ENCODE measurements around the gene C1orf198.

The C1orf198 gene, protein sequence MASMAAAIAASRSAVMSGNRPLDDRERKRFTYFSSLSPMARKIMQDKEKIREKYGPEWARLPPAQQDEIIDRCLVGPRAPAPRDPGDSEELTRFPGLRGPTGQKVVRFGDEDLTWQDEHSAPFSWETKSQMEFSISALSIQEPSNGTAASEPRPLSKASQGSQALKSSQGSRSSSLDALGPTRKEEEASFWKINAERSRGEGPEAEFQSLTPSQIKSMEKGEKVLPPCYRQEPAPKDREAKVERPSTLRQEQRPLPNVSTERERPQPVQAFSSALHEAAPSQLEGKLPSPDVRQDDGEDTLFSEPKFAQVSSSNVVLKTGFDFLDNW

DNA sequence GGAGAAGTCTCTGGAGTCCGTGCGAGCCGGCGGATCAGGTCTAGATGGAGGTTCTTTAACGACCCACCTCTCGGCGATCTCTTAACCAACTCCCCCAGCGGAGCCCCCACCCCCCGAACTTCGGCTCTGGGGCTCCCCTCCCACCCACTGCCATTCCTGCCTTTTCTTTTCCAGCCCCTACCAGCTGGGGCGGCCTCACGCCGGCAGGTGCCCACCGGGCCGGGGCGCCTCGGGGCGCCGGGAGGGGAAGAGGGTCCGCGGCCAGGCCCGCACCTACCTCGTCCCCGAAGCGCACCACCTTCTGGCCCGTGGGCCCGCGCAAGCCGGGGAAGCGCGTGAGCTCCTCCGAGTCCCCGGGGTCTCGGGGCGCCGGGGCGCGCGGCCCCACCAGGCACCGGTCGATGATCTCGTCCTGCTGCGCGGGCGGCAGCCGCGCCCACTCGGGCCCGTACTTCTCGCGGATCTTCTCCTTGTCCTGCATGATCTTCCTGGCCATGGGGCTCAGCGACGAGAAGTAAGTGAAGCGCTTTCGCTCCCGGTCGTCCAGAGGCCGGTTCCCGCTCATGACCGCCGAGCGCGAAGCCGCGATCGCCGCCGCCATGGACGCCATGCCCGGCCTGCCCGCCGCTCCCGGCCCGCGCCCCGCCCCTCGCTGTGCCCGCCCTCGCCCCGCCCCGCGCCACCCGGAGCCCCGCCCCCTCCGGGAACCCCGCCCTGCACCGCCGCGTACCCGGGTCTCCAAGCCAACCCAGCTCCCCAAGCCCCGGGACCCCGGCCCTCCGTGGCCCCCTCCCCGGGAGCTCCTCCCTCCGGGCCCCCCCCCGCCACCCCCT is at the start of gene C1orf198:
Gene C1orf198 (minus strand): TSS at position 619 of the 833 bp plus-strand sequence. CDS start 9 bp downstream, at position 610.
- DNase-seq: peak; percentile 77

DNA sequence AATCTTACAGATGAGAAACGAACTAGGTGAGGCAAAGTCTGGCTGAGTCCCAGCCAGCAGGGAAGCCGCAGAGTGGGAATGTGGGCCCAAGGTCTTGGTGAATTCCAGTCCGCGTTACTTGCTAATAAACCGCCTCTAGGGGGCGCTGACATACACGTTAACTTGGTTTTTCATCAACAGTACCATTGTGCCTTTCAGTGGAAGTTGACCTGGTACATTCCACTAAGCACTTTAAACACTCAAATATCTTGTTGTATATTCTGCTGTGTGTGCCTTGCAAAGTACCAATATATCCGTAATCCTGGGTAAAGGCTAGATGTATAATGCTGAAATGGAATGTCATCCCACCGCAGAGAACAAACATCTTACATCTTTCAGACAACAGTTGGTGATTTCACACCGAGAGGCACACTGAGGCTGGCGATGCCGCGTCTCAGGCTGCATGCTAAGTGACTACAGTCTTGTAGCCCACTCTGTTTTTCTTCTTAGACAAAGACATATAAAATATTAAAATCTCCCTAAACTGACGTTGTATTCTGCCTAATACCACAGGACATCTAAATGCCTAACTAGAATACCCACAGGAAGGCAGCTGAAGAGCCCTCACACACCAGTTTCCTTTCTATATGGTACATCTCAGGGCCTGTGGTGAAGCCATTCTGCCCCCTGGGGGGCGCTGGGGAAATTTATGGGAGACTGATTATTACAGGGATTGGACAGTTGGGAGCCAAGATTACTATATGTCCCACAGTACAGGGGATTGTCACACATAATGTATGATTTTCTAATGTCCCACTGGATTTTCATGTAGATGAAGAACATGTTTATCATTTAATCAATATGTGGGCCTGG is 49.2 kb upstream of the C1orf198 start:
- peak; percentile 88 for DNase-seq

DNA sequence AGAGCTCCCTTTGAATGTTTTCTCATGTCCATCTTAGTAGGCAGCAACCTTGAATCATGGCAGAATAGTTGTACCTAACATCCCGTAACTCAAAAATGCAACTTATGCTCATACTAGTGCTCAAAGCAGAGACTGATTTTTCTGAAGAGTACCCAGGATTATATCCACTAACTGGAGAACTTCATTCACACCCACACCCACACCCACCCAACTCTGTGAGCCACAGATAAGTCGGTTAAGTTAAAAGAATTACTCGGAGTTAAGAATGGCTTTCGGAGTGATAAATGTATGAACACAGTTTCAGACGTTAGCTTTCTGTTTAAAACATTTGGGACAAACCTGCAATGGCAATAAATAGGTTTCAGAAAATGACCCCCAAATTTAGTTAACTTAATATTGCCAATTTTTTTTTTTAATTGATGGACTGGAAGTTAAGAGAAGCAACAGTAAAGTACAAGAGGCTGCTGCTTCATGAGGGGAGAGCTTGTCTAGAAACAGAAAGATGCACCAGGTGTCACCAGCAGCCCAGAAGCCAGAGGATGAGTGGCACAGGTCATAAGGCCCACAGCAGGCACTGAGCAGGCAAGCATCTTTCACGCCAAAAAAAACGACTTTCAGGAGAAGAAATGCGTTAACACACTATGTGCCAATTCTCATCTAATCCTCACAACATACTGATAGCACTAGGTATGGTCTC is 48.4 kb upstream of the C1orf198 start:
- no peak for DNase-seq

DNA sequence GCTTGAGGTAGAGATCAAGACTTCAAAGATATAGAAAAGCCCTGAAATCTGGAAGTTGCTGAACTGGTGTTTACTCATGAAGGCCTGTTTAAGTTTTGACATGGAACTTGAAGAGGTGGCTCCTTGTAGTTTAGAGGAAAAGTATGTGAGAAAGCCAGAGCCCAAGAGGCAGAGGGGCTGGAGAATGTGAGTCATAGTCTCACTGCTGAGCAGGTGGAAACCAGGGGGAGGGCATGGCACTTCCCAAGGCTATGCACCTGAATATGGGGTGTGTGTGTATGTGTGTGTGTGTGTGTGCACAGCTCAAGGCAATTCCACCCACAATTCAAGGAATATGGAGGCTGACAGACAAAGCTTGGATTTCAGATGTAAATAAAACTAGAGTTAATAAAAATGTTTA is 46.8 kb upstream of the C1orf198 start:
- no peak for DNase-seq

DNA sequence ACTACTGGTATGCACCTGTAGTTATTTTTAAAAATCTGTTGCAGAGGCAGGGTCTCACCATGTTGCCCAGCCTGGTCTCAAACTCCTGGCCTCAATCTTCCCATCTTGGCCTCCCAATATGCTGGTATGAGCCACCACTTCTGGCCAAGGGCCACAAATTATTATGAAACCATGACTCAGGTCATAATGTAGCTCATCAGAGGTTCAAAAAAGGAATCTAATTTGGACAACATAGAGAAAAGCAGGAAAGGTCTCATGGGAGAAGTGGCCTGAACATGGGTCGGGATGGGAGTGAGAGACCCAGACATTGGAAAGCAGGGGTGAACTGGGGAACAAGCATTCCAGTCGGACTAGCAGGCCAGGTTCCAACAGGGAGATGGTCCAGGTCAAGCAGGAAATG is 45.2 kb upstream of the C1orf198 start:
- no peak for DNase-seq

DNA sequence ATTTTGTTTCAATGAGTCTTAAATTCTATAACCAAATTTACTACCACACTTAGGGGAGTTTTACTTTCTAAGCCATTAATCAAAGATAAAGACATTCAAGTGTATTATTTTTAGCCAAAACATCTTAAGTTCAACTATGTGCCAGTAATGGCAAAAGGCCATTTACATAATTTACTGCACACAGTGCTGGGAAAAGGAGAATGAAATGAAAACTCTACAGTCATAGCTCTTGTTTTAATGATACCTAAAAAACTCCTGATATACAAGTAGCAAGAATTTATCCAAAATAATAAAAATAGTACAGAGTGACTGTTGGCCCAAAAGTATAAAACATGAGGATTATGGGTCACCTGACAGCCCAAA is 42.4 kb upstream of the C1orf198 start:
- DNase-seq: no peak

DNA sequence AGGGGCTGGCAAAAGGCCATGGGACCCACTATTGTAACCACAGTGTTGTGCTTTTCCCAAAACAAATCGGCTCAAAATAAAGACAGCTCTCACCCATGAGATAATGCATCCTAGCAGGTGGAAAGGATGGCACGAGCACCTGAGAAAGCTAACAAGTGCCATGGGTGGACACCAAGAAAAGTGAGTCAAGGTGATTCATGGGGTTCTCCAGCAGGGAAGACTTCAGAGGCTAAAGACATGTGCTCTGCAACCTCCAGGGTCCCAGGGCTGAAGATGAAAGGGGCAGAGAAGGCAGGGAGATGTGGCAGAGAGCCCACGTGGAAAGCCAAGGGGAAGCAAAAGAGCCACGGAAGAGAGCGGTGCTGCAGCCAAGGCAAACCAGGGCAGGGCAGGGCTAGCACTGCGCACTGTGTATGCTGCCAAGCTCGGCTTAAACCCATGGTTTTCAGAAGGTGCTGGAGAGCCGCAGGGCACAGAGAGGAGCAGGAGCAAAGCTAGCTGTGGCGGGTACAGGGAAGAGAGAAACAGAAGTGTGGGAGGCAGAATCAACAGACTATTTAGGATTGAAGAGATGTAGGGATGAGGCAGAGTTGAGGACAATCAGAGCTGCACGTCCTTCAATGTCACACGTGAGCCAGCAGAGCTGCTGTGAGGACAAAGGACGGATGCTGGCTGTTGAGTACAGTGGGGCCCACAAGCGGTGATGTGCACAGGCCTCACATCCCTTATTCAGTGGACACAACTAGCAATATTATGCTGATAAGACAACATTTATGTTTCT is 41.8 kb upstream of the C1orf198 start:
- DNase-seq: no peak

DNA sequence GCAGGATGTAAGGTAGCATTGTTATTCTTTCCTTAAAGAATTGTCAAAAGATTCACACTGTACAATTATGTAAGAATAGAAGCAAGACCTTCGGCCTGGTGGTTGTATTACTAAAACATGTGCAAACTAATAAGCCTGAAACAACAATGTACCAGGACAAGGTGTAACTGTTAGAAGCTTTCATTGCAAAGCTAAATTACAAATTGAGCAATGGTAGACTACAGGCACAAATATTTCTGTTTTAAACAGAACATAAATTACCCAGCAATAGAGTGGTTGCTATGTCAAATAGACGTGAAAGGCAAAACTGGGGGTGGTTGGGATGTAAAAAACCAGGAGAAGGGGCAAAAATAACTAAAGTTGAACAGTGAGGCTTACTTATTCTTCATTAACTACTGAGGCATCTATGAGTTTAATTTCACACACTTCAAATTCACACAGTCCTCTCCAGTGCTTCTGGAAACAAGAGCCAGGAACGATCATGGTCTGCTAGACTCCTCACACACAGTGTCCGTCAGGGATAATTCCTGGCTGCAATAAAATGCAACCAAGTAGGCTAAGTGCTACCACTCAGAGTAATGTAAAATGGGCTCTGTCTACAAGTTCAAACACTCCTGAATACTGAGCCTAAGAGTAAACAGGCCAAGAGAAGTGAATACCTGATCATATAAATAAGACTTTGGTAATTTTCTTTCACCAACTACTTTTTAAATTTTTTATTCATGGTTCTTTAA is 39.3 kb upstream of the C1orf198 start:
- no peak for DNase-seq

DNA sequence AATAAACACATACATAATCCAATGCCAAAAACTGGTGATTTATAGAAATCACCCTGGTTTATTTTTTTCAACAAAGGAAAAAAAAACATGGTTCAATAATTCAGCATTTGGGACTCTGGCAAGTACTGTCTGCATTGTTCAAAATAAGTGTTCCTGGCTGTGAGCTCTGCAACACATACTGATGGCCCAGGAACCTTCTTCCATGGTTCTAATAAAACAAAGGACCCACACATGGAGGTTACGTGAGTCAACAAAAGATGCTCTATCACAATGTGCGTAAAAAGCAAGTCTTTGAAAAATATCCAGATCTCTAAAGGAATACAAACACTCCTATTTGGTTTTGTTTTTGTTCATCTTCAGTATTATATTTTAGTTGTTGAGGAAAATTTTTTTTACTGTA is 37.9 kb upstream of the C1orf198 start:
- DNase-seq: no peak

DNA sequence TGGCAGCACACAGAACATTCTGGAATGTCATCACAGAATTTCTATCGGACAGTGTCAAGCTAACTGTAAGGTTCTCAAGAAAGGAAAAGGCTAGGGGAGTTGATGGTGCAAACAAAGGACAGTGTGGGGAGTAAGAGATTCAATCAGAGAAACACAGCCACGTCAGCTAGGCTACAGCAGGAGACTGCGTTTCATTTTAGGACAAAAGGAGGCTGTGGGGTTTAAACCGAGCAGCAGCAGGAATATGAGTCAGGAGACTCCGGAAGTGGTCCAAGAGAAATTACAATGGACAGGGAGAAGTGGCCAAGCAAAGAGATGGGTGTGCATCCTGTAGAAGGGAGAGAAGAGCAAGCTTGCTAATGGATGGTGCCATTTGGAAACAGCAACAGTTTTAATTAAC is 37.4 kb upstream of the C1orf198 start:
- no peak for DNase-seq

DNA sequence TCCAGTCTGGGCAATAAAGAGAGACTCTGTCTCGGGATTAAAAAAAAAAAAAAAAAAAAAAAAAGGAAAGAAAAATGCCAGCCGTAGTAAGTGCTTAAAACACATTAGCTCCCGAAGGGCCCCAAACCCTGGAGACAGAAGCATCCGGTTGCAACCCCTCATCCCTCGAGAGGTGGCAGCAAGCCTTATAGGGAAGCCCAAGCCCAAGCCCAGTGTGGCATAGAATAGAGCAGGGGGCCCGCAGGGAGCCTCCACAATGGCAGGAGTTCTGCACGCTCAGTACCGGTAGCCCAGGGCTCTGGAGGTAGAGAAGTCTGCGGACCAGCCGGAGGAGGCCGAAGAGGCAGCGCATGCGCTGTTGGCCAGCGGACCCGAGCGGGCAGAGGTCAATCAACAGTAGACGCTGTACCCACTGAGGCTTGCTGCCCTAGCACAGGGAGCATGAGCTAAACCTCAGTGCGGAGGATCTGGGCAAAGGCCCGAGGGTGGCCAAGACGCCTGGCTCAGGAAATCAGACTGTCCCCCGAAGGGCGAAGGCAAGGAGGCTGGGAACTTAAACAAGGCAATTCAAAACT is 34.1 kb upstream of the C1orf198 start:
- DNase-seq: no peak

DNA sequence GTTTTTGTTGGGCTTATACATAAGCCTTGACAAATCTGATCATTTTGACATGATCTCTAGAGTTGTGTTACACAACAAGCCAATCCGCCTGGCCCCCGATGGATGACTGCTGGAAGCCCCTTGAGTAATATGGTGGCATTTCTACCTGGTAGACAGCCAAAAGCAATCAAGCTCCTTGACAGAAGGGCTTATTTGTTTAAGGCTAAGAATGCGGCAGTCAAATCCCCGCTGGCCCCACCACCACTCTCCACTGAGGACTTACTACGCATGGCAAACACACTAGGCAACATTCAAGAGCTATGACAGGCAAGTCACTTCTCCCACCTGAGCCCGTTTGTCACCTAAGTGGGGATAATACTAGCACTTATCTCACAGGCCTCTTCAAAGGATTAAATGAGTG is 33.4 kb upstream of the C1orf198 start:
- DNase-seq: no peak

DNA sequence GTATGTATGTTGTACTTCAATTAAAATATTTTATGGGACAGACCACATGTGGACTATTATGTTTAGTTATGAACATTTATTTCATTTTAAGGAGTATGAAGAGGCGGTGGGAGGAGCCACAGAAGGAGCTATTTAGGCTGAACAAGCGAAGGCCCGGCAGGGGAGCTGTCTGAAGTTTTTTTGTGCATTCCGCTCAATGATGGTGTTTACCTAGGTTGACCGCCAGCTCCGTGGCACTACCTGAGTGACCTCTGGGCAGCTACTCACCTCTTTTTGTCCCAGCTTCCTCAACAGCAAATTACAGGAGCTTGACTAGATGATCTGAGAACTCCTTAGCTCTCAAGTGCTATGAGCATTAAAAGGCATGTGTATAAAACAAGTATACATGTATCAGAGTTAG is 32.7 kb upstream of the C1orf198 start:
- no peak for DNase-seq

DNA sequence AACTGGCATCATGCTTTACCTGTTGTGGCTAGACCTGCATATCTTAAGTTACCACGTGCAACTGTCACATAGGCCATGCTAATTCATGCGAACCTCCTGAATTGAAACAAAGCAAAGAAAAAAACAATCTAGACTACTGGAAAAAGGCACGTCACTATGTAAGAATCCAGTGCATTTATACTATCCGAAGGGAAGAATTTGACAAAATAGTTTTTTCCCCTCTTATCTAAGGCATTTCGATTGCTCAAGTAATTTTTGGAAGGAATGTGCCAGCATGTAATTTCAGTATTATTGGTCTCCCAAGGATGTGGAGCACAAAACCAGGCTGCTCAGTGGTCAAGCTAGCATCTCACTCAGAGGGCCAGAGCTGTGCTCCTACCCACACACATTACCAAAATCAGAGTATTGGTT is 31.5 kb upstream of the C1orf198 start:
- no peak for DNase-seq

DNA sequence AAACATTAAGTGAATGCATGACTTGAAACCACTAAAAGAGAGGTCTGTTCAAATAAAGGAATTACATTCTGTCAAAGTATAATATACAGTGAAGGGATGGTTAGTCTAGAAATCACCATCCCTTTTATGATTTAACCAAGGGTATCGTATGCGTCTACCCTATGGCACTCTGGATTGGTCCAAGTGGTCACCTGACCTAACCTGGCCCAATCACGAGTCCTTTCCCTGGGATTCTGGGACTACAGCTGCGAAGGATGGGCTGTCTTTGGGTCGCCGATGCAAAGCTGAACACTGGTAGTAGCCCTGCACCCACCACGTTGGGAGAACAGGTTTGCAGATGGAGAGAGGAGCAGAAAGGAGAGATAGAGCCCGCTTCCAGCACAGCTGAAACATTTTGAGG is 30.4 kb upstream of the C1orf198 start:
- DNase-seq: no peak

DNA sequence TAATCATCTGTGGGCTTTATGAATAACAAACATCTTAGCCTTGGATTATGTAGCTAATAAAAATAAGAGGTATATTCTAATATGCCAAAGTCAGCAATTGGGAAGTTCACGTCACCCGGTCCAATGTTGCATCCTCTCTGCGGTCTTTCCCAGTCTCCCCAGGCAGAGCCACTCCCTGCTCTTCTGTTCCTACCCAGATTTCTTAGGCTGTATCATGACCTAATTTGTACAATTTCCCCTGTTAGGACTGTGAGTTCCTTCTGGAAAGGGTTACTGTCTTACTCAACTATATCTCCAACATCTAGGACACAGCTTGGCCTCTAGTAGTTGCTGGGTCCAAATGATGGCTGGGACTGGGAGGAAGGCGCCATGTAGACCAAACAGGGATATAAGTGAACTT is 29.8 kb upstream of the C1orf198 start:
- DNase-seq: no peak

DNA sequence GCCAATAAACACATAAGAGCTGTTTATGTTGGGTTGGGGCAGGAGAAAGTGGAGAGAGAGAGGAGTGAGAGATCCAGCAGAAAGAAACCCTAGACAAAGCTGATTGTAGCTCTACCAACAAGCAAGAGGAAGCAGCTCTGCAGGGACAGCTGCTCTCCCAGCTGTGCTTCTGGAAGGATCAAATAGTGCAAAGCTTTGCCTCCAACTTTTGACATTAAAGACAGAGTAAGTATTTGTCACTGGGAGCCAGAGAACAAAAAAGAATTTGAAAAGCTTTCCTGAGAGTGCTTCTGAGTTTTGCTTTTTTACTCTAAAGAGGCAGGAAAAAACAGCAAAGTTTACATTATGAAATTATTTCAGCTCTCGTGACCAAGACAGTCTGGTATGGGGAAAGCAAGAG is 28.5 kb upstream of the C1orf198 start:
- DNase-seq: no peak

DNA sequence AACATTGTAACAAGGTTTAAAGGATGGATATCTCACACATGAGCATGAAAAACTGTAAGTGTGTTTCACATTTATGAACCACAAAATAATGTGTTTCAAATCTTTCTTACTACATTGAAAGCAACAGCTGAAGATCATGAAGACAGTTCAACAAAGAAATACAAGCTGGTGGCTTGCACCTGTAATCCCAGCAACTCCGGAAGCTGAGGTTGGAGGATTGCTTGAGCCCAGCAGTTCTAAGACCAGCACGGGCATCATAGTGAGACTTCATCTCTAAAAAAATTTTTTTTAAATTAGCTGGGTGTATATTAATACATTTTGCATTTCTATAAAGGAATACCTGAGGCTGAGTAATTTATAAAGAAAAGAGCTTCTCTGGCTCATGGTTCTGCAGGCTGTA is 27.1 kb upstream of the C1orf198 start:
- DNase-seq: no peak

DNA sequence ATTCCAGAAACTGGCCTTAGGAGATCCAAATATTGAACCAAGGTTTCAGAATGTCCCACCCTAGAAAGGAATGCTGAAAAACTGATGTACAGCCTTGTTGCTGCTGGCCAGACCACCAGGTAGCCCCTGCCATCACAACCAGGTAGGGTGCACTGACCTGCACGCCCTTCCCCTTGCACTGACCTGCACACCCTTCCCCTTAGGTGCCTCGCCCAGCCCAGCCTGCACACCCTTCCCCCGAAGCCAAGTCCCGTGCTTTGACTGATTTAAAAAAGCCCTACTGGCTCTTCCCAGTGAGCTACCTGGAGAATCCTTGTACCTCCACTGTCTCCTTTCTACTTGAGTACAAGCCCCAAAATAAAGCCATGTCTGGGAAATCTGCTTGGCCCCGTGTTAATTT is 26.3 kb upstream of the C1orf198 start:
- DNase-seq: no peak

DNA sequence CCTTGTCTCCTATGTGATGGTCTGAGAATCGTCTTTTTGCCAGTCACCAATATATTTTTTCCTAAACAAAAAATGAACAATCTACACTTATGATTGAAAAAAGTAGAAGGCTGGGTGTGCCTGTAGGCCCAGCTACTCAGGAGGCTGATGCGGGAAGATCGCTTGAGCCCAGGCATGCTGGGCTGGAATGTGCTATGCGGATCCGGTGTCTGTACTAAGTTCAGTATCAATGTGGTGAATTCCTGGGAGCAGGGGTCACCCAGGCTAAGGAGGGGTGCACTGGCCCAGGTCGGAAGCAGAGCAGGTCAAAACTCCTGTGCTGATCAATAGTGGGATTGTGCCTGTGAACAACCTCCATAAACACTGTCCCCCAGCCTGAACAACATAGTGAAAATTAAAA is 25.7 kb upstream of the C1orf198 start:
- no peak for DNase-seq

DNA sequence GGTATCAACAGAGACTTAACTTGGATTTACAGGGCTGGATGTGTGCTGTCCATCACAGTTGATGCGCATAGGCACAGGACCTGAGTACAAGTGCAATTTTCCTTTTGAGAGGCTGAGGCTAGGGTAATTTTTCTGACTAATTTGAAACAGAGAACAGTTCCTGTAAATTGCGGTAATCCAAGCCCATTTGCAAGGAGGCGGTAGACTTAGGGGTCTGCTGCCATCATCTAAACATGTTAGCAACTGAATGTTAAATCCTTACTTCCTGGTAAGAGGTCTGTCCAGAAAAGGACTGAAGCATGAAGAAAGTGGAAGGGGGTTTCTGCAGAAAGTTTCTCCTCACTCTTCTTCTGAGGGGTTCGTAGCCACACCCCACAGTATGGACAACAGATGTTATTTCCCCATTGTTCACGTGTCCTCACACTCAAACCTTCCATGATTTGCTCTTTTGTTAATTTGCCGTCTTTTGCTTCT is 23.7 kb upstream of the C1orf198 start:
- no peak for DNase-seq
